Activated naive CD4-positive, alpha-beta T cell treated with anti-CD3 and anti-CD28 coated beads, Interleukin-2, amount 50 U/mL, for 24 hours (primary cell): ENCODE measurements around the gene ZNF318.
"Not testable (repeated sequence)": the region's sequence is repeated elsewhere in the genome, so short reads cannot be mapped to it uniquely, and the experiment has no call there.

Experiments used
- H3K27ac Mint-ChIP-seq: one replicate; pipeline ENCODE4 v1.8.0; 2021; ENCODE audit warnings: mild to moderate bottlenecking, mixed read lengths
- H3K27me3 Mint-ChIP-seq: one replicate; pipeline ENCODE4 v1.8.0; 2021; ENCODE audit warnings: mixed read lengths
- H3K36me3 Mint-ChIP-seq: one replicate; pipeline ENCODE4 v1.8.0; 2021; ENCODE audit warnings: mixed read lengths
- H3K4me1 Mint-ChIP-seq: one replicate; pipeline ENCODE4 v1.8.0; 2021; ENCODE audit warnings: mixed read lengths
- H3K4me3 Mint-ChIP-seq: one replicate; pipeline ENCODE4 v1.8.0; 2021; ENCODE audit warnings: mild to moderate bottlenecking, mixed read lengths
- H3K9me3 Mint-ChIP-seq: one replicate; pipeline ENCODE4 v1.8.0; 2021; ENCODE audit warnings: mixed read lengths

ZNF318 gene, protein sequence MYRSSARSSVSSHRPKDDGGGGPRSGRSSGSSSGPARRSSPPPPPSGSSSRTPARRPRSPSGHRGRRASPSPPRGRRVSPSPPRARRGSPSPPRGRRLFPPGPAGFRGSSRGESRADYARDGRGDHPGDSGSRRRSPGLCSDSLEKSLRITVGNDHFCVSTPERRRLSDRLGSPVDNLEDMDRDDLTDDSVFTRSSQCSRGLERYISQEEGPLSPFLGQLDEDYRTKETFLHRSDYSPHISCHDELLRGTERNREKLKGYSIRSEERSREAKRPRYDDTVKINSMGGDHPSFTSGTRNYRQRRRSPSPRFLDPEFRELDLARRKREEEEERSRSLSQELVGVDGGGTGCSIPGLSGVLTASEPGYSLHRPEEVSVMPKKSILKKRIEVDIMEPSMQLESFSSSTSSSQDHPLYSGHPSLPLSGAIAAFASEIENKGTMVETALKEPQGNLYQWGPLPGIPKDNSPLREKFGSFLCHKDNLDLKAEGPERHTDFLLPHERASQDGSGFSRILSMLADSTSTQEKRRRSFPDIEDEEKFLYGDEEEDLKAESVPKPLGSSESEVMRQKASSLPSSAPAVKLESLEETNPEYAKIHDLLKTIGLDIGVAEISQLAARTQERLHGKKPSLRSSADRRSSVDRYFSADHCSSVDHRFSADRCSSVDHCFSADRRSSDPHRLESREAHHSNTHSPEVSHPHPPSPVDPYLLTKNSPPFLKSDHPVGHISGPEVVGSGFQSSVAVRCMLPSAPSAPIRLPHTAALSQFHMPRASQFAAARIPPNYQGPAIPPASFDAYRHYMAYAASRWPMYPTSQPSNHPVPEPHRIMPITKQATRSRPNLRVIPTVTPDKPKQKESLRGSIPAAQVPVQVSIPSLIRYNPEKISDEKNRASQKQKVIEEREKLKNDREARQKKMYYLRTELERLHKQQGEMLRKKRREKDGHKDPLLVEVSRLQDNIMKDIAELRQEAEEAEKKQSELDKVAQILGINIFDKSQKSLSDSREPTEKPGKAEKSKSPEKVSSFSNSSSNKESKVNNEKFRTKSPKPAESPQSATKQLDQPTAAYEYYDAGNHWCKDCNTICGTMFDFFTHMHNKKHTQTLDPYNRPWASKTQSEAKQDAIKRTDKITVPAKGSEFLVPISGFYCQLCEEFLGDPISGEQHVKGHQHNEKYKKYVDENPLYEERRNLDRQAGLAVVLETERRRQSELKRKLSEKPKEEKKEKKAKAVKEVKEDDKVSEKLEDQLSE (N-terminal part only)

GRCh38 chr6:43369174-43370002 is at the start of gene ZNF318:
Gene ZNF318 (minus strand): TSS chr6:43369647. CDS start chr6:43369365, 282 bp downstream.
- Mint-ChIP-seq H3K27me3 (no peaks in the 10 kb centered on the region), H3K36me3 (peaks cover 4% of the 10 kb centered on the region), H3K4me3 (peak within 1 kb of the TSS; percentile 89), H3K4me1 (peaks cover 58% of the 10 kb centered on the region), H3K9me3 (no peaks in the 10 kb centered on the region), H3K27ac (peak within 1 kb of the TSS; percentile 93)

DNA sequence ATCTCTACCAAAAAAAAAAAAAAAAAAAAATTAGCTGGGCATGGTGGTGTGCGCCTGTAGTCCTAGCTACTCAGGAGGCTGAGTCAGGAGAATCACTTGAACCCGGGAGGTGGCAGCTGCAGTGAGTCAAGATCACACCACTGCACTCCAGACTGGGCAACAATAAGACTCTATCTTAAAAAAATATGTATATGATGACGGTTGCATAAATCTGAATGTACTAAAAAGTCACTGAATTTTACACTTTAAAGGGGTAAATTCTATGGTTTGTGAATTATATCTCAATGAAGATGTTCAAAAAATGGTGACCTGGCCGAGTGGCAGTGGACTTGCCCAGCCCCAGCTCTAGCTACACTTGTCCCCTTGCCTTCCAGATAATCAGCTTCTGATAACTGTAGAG is 47.5 kb upstream of the ZNF318 start:
- Mint-ChIP-seq H3K9me3 (no peaks in the 10 kb centered on the region), H3K36me3 (no peaks in the 10 kb centered on the region), H3K4me1 (no peaks in the 10 kb centered on the region), H3K4me3 (no peak overlapping the region), H3K27ac (no peak overlapping the region), H3K27me3 (no peaks in the 10 kb centered on the region)

DNA sequence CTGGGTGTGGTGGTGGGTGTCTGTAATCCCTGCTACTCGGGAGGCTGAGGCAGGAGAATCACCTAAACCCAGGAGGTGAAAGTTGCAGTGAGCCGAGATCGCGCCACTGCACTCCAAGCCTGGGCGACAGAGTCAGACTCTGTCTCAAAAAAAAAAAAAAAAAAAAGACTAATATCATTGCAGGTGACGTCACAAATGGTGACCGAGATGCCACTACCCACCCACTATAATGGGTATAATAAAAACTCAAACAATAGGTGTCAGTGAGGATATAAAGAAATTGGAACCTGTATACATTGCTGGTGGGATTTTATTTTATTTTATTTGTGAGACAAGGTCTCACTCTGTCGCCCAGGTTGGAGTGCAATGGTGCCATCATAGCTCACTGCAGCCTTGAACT is 45.8 kb upstream of the ZNF318 start:
- not testable (repeated sequence) for H3K4me1 Mint-ChIP-seq, H3K9me3 Mint-ChIP-seq, H3K27me3 Mint-ChIP-seq, H3K36me3 Mint-ChIP-seq, H3K4me3 Mint-ChIP-seq, H3K27ac Mint-ChIP-seq

GRCh38 chr6:43413002-43413401 is 43.6 kb upstream of the ZNF318 start:
- no peaks in the 10 kb centered on the region for H3K4me1 Mint-ChIP-seq
- no peak overlapping the region for H3K27ac Mint-ChIP-seq
- H3K36me3 Mint-ChIP-seq, result no peaks in the 10 kb centered on the region
- no peaks in the 10 kb centered on the region for H3K27me3 Mint-ChIP-seq
- no peak overlapping the region for H3K4me3 Mint-ChIP-seq
- no peaks in the 10 kb centered on the region for H3K9me3 Mint-ChIP-seq

DNA sequence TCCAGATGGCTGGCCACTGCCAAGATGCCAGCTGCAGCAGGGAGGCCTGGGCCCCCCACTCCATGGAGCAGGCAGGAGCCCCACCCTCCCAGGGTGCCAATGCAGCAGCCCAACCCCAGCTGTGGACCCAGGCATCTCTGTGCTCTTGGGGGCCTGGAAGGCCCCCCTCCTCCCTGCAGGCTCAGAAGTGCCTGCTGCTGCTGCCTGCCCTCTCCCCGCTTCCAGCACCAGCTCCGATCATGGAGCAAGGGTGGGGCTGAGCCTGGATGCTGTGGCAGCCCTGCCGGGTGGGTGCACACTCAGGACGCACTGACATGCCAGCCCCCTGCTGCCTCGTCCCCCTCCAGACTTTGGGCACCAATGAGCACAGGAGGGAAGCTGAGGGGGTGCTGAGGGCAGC is 43.1 kb upstream of the ZNF318 start:
- H3K9me3 Mint-ChIP-seq, result no peaks in the 10 kb centered on the region
- no peak overlapping the region for H3K4me3 Mint-ChIP-seq
- no peaks in the 10 kb centered on the region for H3K27me3 Mint-ChIP-seq
- H3K27ac Mint-ChIP-seq, result no peak overlapping the region
- H3K36me3 Mint-ChIP-seq, result no peaks in the 10 kb centered on the region
- no peaks in the 10 kb centered on the region for H3K4me1 Mint-ChIP-seq

GRCh38 chr6:43410776-43411175 is 41.3 kb upstream of the ZNF318 start:
- H3K27ac Mint-ChIP-seq, H3K27me3 Mint-ChIP-seq, H3K36me3 Mint-ChIP-seq, H3K9me3 Mint-ChIP-seq, H3K4me3 Mint-ChIP-seq, H3K4me1 Mint-ChIP-seq: not testable (repeated sequence)

DNA sequence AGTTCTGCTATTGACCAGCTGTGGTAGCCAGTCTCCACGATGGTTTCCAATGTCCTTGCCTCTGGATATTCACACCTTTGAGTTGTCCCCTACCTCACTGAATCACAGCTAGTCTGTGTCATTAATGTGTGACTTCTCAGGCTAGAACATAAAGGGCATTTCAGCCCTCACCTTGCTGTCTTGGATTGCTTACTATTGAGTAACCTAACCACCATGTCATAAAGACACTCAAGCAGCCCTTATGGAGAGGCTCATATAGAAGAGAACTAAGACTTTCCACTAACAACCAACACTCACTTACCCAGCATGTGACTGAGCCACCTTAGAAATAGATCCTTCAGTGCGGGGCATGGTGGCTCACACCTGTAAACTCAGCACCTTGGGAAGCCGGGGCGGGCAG is 38.8 kb upstream of the ZNF318 start:
- Mint-ChIP-seq H3K9me3 (no peaks in the 10 kb centered on the region), H3K27me3 (peaks cover 7% of the 10 kb centered on the region), H3K4me1 (no peaks in the 10 kb centered on the region), H3K4me3 (no peak overlapping the region), H3K36me3 (no peaks in the 10 kb centered on the region), H3K27ac (no peak overlapping the region)

GRCh38 chr6:43407296-43407695 is 37.8 kb upstream of the ZNF318 start:
- Mint-ChIP-seq H3K4me1 (no peaks in the 10 kb centered on the region), H3K36me3 (no peaks in the 10 kb centered on the region), H3K9me3 (no peaks in the 10 kb centered on the region), H3K4me3 (no peak overlapping the region), H3K27ac (peak overlapping the region; percentile 66), H3K27me3 (peaks cover 9% of the 10 kb centered on the region)

GRCh38 chr6:43405354-43405753 is 35.9 kb upstream of the ZNF318 start:
- H3K9me3 Mint-ChIP-seq, result no peaks in the 10 kb centered on the region
- H3K36me3 Mint-ChIP-seq, result no peaks in the 10 kb centered on the region
- H3K4me3 Mint-ChIP-seq, result no peak overlapping the region
- peaks cover 9% of the 10 kb centered on the region for H3K27me3 Mint-ChIP-seq
- H3K4me1 Mint-ChIP-seq, result no peaks in the 10 kb centered on the region
- H3K27ac Mint-ChIP-seq, result no peak overlapping the region

DNA sequence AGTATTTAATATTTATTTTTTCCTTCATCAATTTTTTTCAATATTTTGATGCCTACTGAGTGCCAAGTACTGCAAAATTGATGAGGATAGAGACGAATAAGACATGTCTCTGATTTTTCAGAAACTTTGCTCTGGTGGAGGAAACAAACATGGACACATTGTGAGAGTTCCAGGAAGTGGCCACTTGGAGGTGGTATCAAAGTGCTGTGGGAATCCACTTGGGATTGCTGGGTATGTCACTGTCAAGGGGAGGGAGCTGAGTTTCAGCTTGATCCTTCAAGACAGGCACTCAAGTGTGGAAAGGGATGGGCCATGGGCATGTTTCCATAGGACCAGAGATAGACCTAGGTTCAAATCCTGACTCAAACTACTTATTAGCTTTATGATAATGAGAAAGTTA is 33.4 kb upstream of the ZNF318 start:
- Mint-ChIP-seq H3K4me3 (no peak overlapping the region), H3K4me1 (peaks cover 2% of the 10 kb centered on the region), H3K27me3 (peaks cover 9% of the 10 kb centered on the region), H3K36me3 (no peaks in the 10 kb centered on the region), H3K9me3 (no peaks in the 10 kb centered on the region), H3K27ac (no peak overlapping the region)

DNA sequence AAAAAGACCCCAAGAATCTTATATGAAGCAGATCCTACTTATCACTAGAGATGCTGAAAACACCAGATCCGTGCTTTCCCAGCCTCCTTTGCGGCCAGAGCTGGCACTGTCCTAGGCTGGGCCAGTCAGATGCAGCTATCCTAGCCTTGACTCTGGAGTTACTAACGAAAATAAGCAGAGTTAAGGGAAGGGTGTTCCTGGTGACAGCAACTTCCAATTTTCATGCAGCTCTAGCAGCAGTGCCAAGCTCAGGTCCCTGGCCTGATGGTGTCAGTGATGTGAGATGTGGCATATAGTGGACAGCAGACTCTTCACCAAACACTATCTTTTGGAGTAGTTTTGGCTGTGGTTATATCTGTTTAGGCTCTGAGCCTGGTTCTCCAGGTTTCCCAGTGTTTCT is 32.3 kb upstream of the ZNF318 start:
- Mint-ChIP-seq H3K27me3 (peaks cover 7% of the 10 kb centered on the region), H3K36me3 (no peaks in the 10 kb centered on the region), H3K4me3 (no peak overlapping the region), H3K4me1 (peaks cover 9% of the 10 kb centered on the region), H3K27ac (no peak overlapping the region), H3K9me3 (no peaks in the 10 kb centered on the region)

DNA sequence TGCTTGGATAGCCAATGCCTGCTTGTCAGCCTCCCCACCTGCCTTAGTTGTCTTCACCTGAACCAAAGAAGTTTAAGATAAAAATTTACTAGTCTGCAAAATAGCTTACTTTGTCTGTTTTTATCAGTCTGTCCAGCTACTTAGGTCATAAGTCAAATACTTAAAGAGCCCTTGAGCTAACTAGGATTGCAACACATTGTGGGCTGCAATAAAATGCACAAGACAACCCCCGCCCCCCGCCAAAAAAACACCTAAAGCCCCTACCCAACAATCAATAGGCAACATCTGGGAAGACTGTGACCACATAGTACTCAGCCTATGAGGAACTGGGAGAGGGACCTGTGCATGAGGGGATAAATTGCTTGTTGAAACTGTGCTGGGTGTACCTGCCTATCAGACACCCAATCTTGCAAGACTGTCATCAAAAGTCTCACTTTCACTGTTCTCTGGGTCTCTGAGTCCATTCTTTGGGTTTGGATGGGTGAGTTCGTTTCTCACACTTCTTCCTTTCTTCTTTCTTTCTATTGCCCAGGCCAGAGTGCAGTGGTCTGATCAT is 30.6 kb upstream of the ZNF318 start:
- H3K36me3 Mint-ChIP-seq, result no peaks in the 10 kb centered on the region
- no peaks in the 10 kb centered on the region for H3K9me3 Mint-ChIP-seq
- peaks cover 14% of the 10 kb centered on the region for H3K4me1 Mint-ChIP-seq
- no peak overlapping the region for H3K4me3 Mint-ChIP-seq
- H3K27me3 Mint-ChIP-seq, result peaks cover 4% of the 10 kb centered on the region
- H3K27ac Mint-ChIP-seq, result no peak overlapping the region

DNA sequence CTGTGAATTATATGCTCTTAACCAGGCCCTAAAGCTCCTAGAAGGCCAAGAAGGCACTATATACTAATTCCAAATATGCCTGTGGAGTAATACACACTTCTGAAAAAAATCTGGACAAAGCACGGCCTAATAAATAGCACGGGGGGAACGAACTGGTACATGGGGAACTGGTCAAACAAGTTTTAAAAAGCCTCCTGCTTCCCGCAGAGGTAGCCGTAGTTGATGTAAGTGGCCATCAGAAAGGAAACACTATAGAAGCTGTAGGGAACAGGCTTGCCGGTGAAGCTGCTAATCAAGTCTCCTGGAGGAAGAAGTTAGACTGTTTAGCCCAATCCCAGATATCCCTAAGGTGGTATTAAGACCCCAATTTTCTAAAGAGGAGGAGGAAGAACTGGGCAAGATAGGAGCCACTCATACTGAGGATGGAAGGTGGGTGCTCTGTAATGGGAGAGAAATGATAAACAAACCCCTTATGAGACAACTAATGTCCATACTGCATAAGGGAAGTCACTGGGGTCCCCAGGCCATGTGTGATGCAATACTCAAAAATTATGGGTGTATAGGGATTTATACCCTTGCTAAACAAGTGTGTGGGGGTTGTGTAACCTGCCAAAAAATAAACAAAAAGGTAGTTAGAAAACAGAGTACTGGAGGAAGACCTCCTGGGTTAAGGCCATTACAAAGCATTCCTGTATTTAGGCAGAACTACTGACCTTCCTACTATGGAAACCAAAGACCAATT is 27.1 kb upstream of the ZNF318 start:
- Mint-ChIP-seq H3K4me1 (peaks cover 40% of the 10 kb centered on the region), H3K4me3 (no peak overlapping the region), H3K36me3 (no peaks in the 10 kb centered on the region), H3K27ac (no peak overlapping the region), H3K27me3 (no peaks in the 10 kb centered on the region), H3K9me3 (no peaks in the 10 kb centered on the region)

DNA sequence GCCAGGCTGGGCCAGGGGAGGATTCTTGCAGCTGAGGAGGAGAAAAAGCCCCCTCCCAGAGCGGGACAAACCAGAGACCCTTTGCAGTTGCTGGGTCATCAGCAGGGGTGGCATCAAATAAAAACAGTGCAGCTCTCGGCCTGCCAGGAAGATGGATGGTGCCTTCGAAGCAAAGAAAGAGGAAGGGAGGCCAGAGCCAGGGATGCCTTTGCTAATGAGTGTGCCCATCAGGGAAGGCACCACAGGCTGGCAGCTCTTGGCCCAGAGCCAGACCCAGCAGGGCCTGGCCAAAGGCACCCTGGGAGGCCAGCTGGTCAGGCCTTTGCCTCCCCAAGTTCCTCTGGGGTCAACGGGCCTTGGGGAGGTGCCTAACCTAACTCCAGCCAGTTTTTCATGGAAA is 26.3 kb upstream of the ZNF318 start:
- peaks cover 49% of the 10 kb centered on the region for H3K4me1 Mint-ChIP-seq
- H3K9me3 Mint-ChIP-seq, result no peaks in the 10 kb centered on the region
- no peaks in the 10 kb centered on the region for H3K36me3 Mint-ChIP-seq
- no peak overlapping the region for H3K4me3 Mint-ChIP-seq
- H3K27me3 Mint-ChIP-seq, result no peaks in the 10 kb centered on the region
- H3K27ac Mint-ChIP-seq, result no peak overlapping the region
